Measurements from ENCODE around the gene HDAC11. TPM values are rescaled to one million over a fixed set of nuclear protein-coding genes. Genes with fewer than 3 reads are reported as not detected.
A peak's percentile ranks its signal among the peaks of the same experiment; 100 is the strongest.

Gene HDAC11
- total and polyA plus RNA-seq, 2 of the 13 experiments (the other 11 are each of a cell fraction or from before 2014, with no cell fraction given): 13.7 to 33.1 TPM

GRCh38 chr3:13542142-13542541, 62.0 kb downstream of the HDAC11 start:
- Histone ChIP-seq H2AFZ (ENCODE audit: low read length) (no peak overlapping the region), H3K79me2 (ENCODE audit: insufficient read depth, low read length) (no peaks in the 10 kb centered on the region), H3K9ac (ENCODE audit: insufficient read depth, low read depth, low read length) (no peak overlapping the region), H3K36me3 (replicated peaks in 1 of 2; ENCODE audit: control insufficient read depth in 1 of 2, insufficient read depth in 2 of 2, low read length in 2 of 2) (no peaks in the 10 kb centered on the region), H3K4me2 (ENCODE audit: low read depth, low read length) (no peak overlapping the region), H3K4me1 (ENCODE audit: insufficient read depth, low read length) (no peaks in the 10 kb centered on the region), H4K20me1 (ENCODE audit: insufficient read depth, low read length) (no peaks in the 10 kb centered on the region), H3K9me3 (ENCODE audit: low read length) (no peaks in the 10 kb centered on the region), H3K4me3 (replicated peaks in 1 of 3; ENCODE audit: insufficient read depth in 1 of 3, low read depth in 2 of 3, low read length in 3 of 3) (no peak overlapping the region), H3K27me3 (ENCODE audit: control insufficient read depth in 1 of 2, insufficient read depth in 2 of 2, low read length in 2 of 2) (peaks cover 12 to 71% of the 10 kb centered on the region in 2 experiments), H3K27ac (ENCODE audit: extremely low read length, insufficient read depth, low read length) (no peak overlapping the region)
- CTCF ChIA-PET (ENCODE audit: low intra/inter-chr PET ratio, low total read pairs): no interaction called here
- POLR2A ChIA-PET: no interaction called here
- DNase-seq (ENCODE audit: low spot score) (no peak), FAIRE-seq (no peak), ATAC-seq (no peak)
- WGBS (ENCODE audit: low lambda C conversion rate): 3% methylated on average over 3 of the region's 3 CpGs
- intact Hi-C loops (cut with micrococcal nuclease; ENCODE audit: unreplicated experiment): no loop called here
- no TSS peak for BruUV-seq (replicated peaks)
- TF ChIP-seq FIP1L1 (IDR thresholded peaks at IDR 0.05; ENCODE audit: borderline replicate concordance, insufficient read depth, low read depth, low read length): no peak
- TF ChIP-seq CENPT (CRISPR knock-in tag; IDR thresholded peaks at IDR 0.05; ENCODE audit: low read depth): no peak
- no peak for TF ChIP-seq IRF2 (CRISPR knock-in tag; IDR thresholded peaks at IDR 0.05)
- TF ChIP-seq ZGPAT (CRISPR knock-in tag; IDR thresholded peaks at IDR 0.05): no peak
- in situ Hi-C loops (cut with HindIII; ENCODE audit: extremely low pct_ligation_motif_present, low pct_unique_long_range_greater_than_20kb): no loop called here

- Histone ChIP-seq H4K20me1 (ENCODE audit: insufficient read depth, low read length) (no peaks in the 10 kb centered on the region), H3K9me3 (ENCODE audit: low read length) (no peaks in the 10 kb centered on the region), H3K4me1 (ENCODE audit: insufficient read depth, low read length) (no peaks in the 10 kb centered on the region), H3K4me2 (ENCODE audit: low read depth, low read length) (no peak overlapping the region), H2AFZ (ENCODE audit: low read length) (no peak overlapping the region), H3K9ac (ENCODE audit: insufficient read depth, low read depth, low read length) (no peak overlapping the region), H3K79me2 (ENCODE audit: insufficient read depth, low read length) (no peaks in the 10 kb centered on the region), H3K27ac (ENCODE audit: extremely low read length, insufficient read depth, low read length) (no peak overlapping the region), H3K36me3 (replicated peaks in 1 of 2; ENCODE audit: control insufficient read depth in 1 of 2, insufficient read depth in 2 of 2, low read length in 2 of 2) (no peaks in the 10 kb centered on the region), H3K27me3 (ENCODE audit: control insufficient read depth in 1 of 2, insufficient read depth in 2 of 2, low read length in 2 of 2) (peaks cover 14 to 72% of the 10 kb centered on the region in 2 experiments), H3K4me3 (replicated peaks in 1 of 3; ENCODE audit: insufficient read depth in 1 of 3, low read depth in 2 of 3, low read length in 3 of 3) (no peak overlapping the region)
- FAIRE-seq (no peak), DNase-seq (ENCODE audit: low spot score) (no peak), ATAC-seq (no peak)
- 8% methylated on average over 5 of the region's 5 CpGs for WGBS (ENCODE audit: low lambda C conversion rate)
- ChIA-PET CTCF (ENCODE audit: low intra/inter-chr PET ratio, low total read pairs) (no interaction called here), POLR2A (no interaction called here)
- intact Hi-C loops (cut with micrococcal nuclease; ENCODE audit: unreplicated experiment): no loop called here
- in situ Hi-C loops (cut with HindIII; ENCODE audit: extremely low pct_ligation_motif_present, low pct_unique_long_range_greater_than_20kb): no loop called here
- no TSS peak for BruUV-seq (replicated peaks)
- TF ChIP-seq ATF4 (CRISPR knock-in tag; IDR thresholded peaks at IDR 0.05) (0 out of 4 replicates have a peak, but pooled peaks of 1 of the 2 experiments have one; percentile 22), TARDBP (CRISPR knock-in tag; IDR thresholded peaks at IDR 0.05) (no peak), FOSL2 (CRISPR knock-in tag; IDR thresholded peaks at IDR 0.05) (peak; percentile 65), LRRFIP1 (CRISPR knock-in tag; conservative IDR thresholded peaks at IDR 0.05) (no peak), ZNF512B (CRISPR knock-in tag; IDR thresholded peaks at IDR 0.05; ENCODE audit: borderline replicate concordance) (no peak)
Observed at GRCh38 chr3:13543253-13543652, 63.1 kb downstream of the HDAC11 start.

Data from HepG2 (cell line).